T-helper 17 cell (primary cell): ENCODE measurements around the gene TBRG1. TPM values are rescaled to one million over a fixed set of nuclear protein-coding genes. Genes with fewer than 3 reads are reported as not detected.

Experiments used
- ATAC-seq: fragments of 150-1000 bp; cut with Tn5 transposase; 2 replicates; pipeline ENCODE4 v1.10.0; 2021; ENCODE audit warnings: mild to moderate bottlenecking, moderate library complexity
- DNase-seq, 3 donors: peaks; one replicate each; pipeline versions ENCODE4 v3.0.0 to v3.0.0-alpha.2; 2020 to 2021
- H3K9me3 ChIP-seq: one replicate; pipeline ENCODE4 v1.7.0; 2013; ENCODE audit warnings: low read length, mild to moderate bottlenecking; ENCODE audit not compliant: control insufficient read depth, poor library complexity, severe bottlenecking
- H3K27ac Mint-ChIP-seq: one replicate; pipeline ENCODE4 v1.8.0; 2022; ENCODE audit warnings: mild to moderate bottlenecking, moderate library complexity, mixed read lengths
- H3K27me3 Mint-ChIP-seq: one replicate; pipeline ENCODE4 v1.8.0; 2022; ENCODE audit warnings: mixed read lengths
- H3K36me3 Mint-ChIP-seq: one replicate; pipeline ENCODE4 v1.8.0; 2022; ENCODE audit warnings: low read depth, mixed read lengths
- H3K4me1 Mint-ChIP-seq: one replicate; pipeline ENCODE4 v1.8.0; 2022; ENCODE audit warnings: mild to moderate bottlenecking, mixed read lengths
- H3K4me3 Mint-ChIP-seq: one replicate; pipeline ENCODE4 v1.8.0; 2022; ENCODE audit warnings: mild to moderate bottlenecking, moderate library complexity, mixed read lengths
- total RNA-seq, 4 donors: library from RNA in 2 of 4; stranded (reverse) in 2 of 4; gene quantifications; one replicate each; pipeline ENCODE4 v1.2.3 and lab custom pipeline; 2022 to 2026

TBRG1 gene
- total RNA-seq, 2 donors from 2014 or later, result 55.5 to 61.4 TPM

- DNase-seq (no peak), ATAC-seq (no peak)
- H3K9me3 ChIP-seq, result no peaks in the 10 kb centered on the region
- H3K36me3 Mint-ChIP-seq, result peaks cover 9% of the 10 kb centered on the region
- no peak overlapping the region for H3K4me3 Mint-ChIP-seq
- no peak overlapping the region for H3K27ac Mint-ChIP-seq
- H3K4me1 Mint-ChIP-seq, result no peaks in the 10 kb centered on the region
- no peaks in the 10 kb centered on the region for H3K27me3 Mint-ChIP-seq
Observed at GRCh38 chr11:124657904-124658303, 35.2 kb downstream of the TBRG1 start.

- Mint-ChIP-seq H3K36me3 (peaks cover 4% of the 10 kb centered on the region), H3K4me3 (no peak overlapping the region), H3K27me3 (no peaks in the 10 kb centered on the region), H3K27ac (no peak overlapping the region), H3K4me1 (no peaks in the 10 kb centered on the region)
- DNase-seq (no peak), ATAC-seq (no peak)
- no peaks in the 10 kb centered on the region for H3K9me3 ChIP-seq
Observed at GRCh38 chr11:124658501-124658900, 35.8 kb downstream of the TBRG1 start.

- no peaks in the 10 kb centered on the region for H3K27me3 Mint-ChIP-seq
- no peak overlapping the region for H3K27ac Mint-ChIP-seq
- H3K9me3 ChIP-seq, result no peaks in the 10 kb centered on the region
- no peak for ATAC-seq
- no peak overlapping the region for H3K4me3 Mint-ChIP-seq
- no peak for DNase-seq
- H3K4me1 Mint-ChIP-seq, result no peaks in the 10 kb centered on the region
- H3K36me3 Mint-ChIP-seq, result peaks cover 3% of the 10 kb centered on the region
Observed at GRCh38 chr11:124658986-124659385, 36.3 kb downstream of the TBRG1 start.

GRCh38 chr11:124661553-124661952, 38.9 kb downstream of the TBRG1 start:
- no peak overlapping the region for H3K4me3 Mint-ChIP-seq
- H3K9me3 ChIP-seq, result no peaks in the 10 kb centered on the region
- no peak for DNase-seq
- no peak for ATAC-seq
- H3K27me3 Mint-ChIP-seq, result no peaks in the 10 kb centered on the region
- H3K4me1 Mint-ChIP-seq, result no peaks in the 10 kb centered on the region
- peaks cover 3% of the 10 kb centered on the region for H3K36me3 Mint-ChIP-seq
- H3K27ac Mint-ChIP-seq, result no peak overlapping the region

GRCh38 chr11:124662106-124662505, 39.4 kb downstream of the TBRG1 start:
- no peaks in the 10 kb centered on the region for H3K27me3 Mint-ChIP-seq
- no peaks in the 10 kb centered on the region for H3K9me3 ChIP-seq
- DNase-seq, result no peak
- no peaks in the 10 kb centered on the region for H3K4me1 Mint-ChIP-seq
- H3K4me3 Mint-ChIP-seq, result no peak overlapping the region
- no peak overlapping the region for H3K27ac Mint-ChIP-seq
- H3K36me3 Mint-ChIP-seq, result peaks cover 3% of the 10 kb centered on the region
- ATAC-seq, result no peak

GRCh38 chr11:124663861-124664260, 41.2 kb downstream of the TBRG1 start:
- Mint-ChIP-seq H3K27ac (no peak overlapping the region), H3K4me3 (no peak overlapping the region), H3K36me3 (peaks cover 3% of the 10 kb centered on the region), H3K27me3 (no peaks in the 10 kb centered on the region), H3K4me1 (no peaks in the 10 kb centered on the region)
- H3K9me3 ChIP-seq, result no peaks in the 10 kb centered on the region
- DNase-seq (no peak), ATAC-seq (no peak)

GRCh38 chr11:124667601-124668000, 44.9 kb downstream of the TBRG1 start:
- H3K27me3 Mint-ChIP-seq, result no peaks in the 10 kb centered on the region
- H3K4me1 Mint-ChIP-seq, result peaks cover 14% of the 10 kb centered on the region
- ATAC-seq (no peak), DNase-seq (no peak)
- H3K9me3 ChIP-seq, result no peaks in the 10 kb centered on the region
- no peak overlapping the region for H3K4me3 Mint-ChIP-seq
- no peak overlapping the region for H3K27ac Mint-ChIP-seq
- H3K36me3 Mint-ChIP-seq, result no peaks in the 10 kb centered on the region

- DNase-seq, result peak in 1 of 3 donors; percentile 33
- Mint-ChIP-seq H3K36me3 (no peaks in the 10 kb centered on the region), H3K27me3 (no peaks in the 10 kb centered on the region), H3K27ac (no peak overlapping the region), H3K4me3 (no peak overlapping the region), H3K4me1 (peaks cover 26% of the 10 kb centered on the region)
- no peak for ATAC-seq
- H3K9me3 ChIP-seq, result no peaks in the 10 kb centered on the region
Observed at GRCh38 chr11:124669193-124669592, 46.5 kb downstream of the TBRG1 start.

- Mint-ChIP-seq H3K36me3 (no peaks in the 10 kb centered on the region), H3K4me3 (no peak overlapping the region), H3K4me1 (peaks cover 29% of the 10 kb centered on the region), H3K27me3 (no peaks in the 10 kb centered on the region), H3K27ac (peak overlapping the region; percentile 97)
- no peaks in the 10 kb centered on the region for H3K9me3 ChIP-seq
- peak in 2 of 3 donors; percentile 14 to 32 for DNase-seq
- peak; percentile 63 for ATAC-seq
Observed at GRCh38 chr11:124670732-124671131, 48.1 kb downstream of the TBRG1 start.

GRCh38 chr11:124672536-124673215, 50.0 kb downstream of the TBRG1 start:
- H3K36me3 Mint-ChIP-seq, result no peaks in the 10 kb centered on the region
- H3K9me3 ChIP-seq, result no peaks in the 10 kb centered on the region
- H3K27ac Mint-ChIP-seq, result peak overlapping the region; percentile 97
- DNase-seq (no peak), ATAC-seq (no peak)
- H3K4me3 Mint-ChIP-seq, result peak overlapping the region; percentile 87
- H3K27me3 Mint-ChIP-seq, result no peaks in the 10 kb centered on the region
- peaks cover 29% of the 10 kb centered on the region for H3K4me1 Mint-ChIP-seq

- H3K4me3 Mint-ChIP-seq, result peak within 1 kb of the TSS; percentile 87
- H3K4me1 Mint-ChIP-seq, result peaks cover 29% of the 10 kb centered on the region
- H3K9me3 ChIP-seq, result no peaks in the 10 kb centered on the region
- no peaks in the 10 kb centered on the region for H3K36me3 Mint-ChIP-seq
- no peaks in the 10 kb centered on the region for H3K27me3 Mint-ChIP-seq
- DNase-seq, result peak; percentile 73 to 82 (median 76)
- ATAC-seq, result peak; percentile 86
- peak within 1 kb of the TSS; percentile 97 for H3K27ac Mint-ChIP-seq
Observed at GRCh38 chr11:124673333-124674167, 50.9 kb downstream of the TBRG1 start, which contains the start of the genes SIAE and SPA17. Gene SIAE (minus strand): TSS chr11:124673739. CDS start chr11:124673708, 31 bp downstream. Gene SPA17 (plus strand): TSS chr11:124673904. CDS start chr11:124675265, 1,361 bp downstream.

GRCh38 chr11:124674168-124674517, 51.5 kb downstream of the TBRG1 start:
- no peaks in the 10 kb centered on the region for H3K27me3 Mint-ChIP-seq
- peak overlapping the region; percentile 87 for H3K4me3 Mint-ChIP-seq
- H3K36me3 Mint-ChIP-seq, result no peaks in the 10 kb centered on the region
- H3K27ac Mint-ChIP-seq, result peak overlapping the region; percentile 97
- H3K9me3 ChIP-seq, result no peaks in the 10 kb centered on the region
- H3K4me1 Mint-ChIP-seq, result peaks cover 29% of the 10 kb centered on the region
- DNase-seq (no peak), ATAC-seq (no peak)

- no peaks in the 10 kb centered on the region for H3K36me3 Mint-ChIP-seq
- DNase-seq, result no peak
- peak overlapping the region; percentile 87 for H3K4me3 Mint-ChIP-seq
- H3K4me1 Mint-ChIP-seq, result peaks cover 29% of the 10 kb centered on the region
- ATAC-seq, result no peak
- H3K27me3 Mint-ChIP-seq, result no peaks in the 10 kb centered on the region
- H3K9me3 ChIP-seq, result no peaks in the 10 kb centered on the region
- peak overlapping the region; percentile 97 for H3K27ac Mint-ChIP-seq
Observed at GRCh38 chr11:124674571-124674970, 51.9 kb downstream of the TBRG1 start.
